Embryonic facial prominence (tissue), 1 donor: ENCODE measurements around the gene PRG3.
"Not testable (repeated sequence)": the region's sequence is repeated elsewhere in the genome, so short reads cannot be mapped to it uniquely, and the experiment has no call there.

ENCODE experiments used
- DNase-seq: peaks from one replicate; pipeline ENCODE4 v3.0.0-alpha.2; 2016; ENCODE audit errors: extremely low spot score

Gene PRG3

DNA sequence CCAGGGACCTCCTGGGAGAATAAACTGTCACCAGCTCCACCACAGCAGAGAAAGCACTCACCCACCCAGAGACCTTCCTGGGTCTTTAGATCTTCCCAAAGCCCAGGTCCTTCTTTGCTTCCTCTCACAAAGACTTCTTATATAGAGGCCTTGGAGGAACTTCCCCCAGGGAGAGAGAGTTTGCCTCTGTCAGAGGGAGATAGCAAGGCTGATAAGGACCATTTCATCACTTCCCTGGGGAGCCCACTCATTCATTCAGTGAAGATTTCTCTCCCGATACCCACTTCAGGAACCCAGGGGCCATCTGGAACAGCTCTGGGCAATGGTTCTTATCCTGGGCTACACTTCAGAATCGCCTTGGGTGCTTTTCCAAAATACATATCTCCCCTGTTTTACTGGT lies 9.6 kb upstream of the PRG3 start, which contains the start of gene PRG2:
Gene PRG2, minus strand, starts transcription at position 116 of the 400 bp plus-strand sequence. CDS start 706 bp downstream, outside the sequence.
- DNase-seq: no peak

DNA sequence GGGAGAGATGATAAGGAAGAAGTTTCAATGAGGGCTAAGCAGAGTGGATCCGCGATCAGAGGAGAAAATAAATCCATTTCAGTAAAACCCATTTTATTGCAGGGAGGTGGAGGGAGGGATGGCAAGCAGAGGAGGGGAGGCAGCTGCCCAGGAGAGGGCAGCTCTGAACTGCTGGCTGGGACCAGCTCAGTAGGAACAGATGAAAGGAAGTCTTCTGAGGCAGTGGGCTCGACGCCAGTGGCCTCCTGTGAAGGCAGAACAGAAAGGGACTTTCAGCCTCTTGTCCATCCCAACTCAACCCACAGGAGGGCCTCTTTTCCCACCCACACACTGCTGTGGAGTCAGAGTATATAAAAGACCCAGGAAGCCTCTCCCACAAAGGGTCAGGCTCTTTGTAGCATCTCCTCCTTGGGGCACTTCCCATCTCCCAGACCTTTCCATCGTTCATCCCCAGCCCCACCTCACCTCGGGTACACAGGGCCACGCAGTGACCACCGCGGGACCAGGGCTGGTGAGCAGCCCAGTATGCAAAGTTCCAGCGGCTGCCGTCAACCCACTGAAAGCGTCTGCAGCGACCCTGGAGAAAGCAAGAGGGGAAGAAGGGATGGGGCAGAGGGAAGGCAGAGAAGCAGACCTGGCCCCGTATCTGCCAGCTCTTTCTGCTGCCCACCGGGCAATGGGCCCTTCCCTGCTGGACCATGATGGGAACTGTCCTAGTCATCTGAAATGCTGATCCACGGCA lies 6.5 kb upstream of the PRG3 start:
- DNase-seq: no peak

DNA sequence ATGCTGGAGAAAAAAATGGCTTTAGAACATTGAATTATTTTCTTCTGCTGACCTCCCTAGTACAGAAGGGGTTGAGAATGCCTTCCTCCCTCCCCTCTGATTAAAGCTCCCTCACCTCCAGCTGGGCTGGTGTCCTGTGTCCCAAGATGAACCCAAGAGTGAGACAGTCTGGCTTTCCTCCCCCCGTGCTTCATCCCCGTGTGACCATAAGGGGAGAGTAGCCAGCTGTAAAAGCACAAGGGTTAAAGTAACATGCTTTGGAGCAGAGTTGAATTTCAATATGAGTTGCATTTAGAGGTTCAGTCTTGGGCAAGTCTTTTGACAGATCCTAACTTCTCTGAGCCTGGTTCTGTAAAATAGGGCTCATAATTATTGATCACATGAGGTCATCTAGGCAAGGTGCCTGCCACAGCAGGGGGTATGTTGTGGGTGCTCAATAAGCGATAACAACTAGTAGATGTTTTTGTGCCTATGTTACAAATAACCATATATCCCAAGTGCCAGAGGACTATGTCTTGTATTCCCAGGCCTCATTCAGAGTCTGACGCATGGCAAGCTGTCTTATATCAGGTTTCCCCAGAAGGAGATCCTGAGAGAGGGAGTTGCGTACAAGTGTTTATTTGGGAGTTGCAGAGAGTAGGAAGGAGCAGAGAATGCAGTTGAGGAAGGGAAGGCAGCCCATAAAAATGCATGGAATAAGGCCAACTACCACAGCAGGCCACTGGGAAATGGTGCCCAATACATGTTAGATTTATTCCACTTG lies 5.4 kb upstream of the PRG3 start:
- DNase-seq: no peak

DNA sequence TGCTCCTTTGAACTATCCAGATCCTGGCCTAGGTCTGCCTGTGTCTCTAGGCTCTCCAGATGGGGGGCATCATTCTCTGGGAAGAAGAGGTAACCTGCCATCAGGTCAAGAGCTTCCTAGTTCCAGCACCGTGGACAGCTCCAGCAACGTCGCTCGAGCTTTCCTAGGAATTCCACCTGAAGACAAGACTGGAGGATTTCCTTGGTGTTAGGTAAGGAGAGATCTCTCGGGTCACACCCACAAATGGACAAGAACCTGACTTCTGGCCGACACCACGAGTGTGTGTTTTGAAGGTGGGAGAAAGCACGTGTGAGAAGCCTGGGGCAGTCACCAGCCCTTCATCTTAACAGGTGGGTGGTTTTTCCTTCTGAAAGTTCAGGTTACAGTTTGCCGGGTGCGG lies 1.2 kb downstream of the PRG3 start:
- no peak for DNase-seq

DNA sequence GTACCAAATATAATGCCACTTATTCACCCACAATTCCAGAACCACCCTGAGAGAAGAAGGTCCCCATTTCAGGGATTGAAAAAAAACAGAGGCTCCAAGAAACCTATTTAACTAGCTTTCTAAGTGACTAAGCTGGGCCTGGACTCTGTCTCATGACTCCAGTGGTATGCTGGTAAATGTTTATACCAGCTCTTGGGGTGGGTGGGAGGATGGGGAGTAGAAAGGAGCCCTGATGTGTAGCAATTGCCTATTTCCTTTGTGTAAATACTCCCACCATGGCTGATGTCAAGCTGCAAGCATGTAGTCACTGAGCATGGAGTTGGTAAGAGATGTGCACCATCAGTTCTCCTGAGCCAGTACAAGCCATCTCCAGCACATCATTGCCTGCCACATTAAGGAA lies 2.8 kb downstream of the PRG3 start:
- no peak for DNase-seq

DNA sequence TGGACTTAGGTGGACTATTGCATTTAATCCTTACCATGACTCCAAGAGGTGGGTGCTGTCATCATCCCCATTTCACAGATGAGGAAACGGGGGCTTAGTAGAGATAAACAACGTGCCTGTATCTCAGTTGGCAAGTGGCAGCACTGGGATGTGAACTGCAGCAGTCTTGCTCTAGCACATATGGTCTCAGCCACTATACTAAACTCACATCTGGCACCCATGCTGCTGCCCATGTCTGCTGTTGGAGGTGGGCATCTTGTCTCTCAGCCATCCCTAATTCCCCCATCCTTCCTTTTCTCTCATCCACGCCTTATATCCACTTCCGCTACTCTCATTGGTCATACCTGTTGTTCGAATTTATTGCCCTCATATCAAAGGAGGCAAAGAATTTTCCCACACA lies 3.8 kb downstream of the PRG3 start:
- DNase-seq: no peak

DNA sequence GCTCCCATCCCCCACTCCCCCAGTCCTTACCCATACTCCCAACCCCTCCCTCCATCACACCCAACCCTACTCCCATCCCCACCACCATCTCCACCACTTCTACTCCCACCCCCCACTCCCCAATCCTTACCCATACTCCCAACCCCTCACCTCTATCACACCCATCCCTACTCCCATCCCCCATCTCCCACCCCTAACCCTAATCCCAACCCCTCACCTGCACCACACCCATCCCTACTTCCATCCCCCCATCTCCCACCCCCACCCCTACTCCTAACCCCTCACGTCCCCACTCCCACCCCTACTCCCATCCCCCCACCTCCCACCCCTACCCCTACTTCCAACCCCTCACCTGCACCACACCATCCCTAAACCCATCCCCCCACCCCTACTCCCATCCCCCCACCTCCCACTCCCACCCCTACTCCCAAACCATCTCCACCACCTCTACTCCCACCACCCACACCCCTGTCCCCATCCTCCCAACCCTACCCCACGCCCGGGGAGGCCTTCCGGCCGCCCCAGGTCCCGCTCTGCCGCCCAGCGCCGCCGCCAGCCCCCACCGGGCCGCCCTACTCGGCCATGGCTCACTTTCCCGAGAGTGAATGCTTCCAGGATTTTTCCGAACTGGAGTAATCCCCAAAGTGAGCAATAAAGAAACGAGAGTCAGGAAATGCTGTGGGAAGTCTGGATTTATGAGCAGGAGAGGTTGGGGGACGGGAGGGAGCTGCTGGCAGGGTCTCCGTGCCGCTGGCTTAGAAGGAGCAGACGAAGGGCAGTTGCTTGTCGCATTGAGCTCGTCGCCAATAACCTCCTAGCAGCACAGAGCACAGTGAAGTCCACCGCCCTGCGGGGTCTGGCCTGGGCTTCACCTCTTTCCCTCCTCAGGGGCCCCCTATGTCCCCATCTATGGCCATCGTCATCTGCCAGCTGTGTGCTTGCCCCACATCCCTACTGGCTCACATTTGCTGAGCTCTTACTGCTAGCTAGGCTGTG lies 4.6 kb downstream of the PRG3 start:
- DNase-seq: no peak

DNA sequence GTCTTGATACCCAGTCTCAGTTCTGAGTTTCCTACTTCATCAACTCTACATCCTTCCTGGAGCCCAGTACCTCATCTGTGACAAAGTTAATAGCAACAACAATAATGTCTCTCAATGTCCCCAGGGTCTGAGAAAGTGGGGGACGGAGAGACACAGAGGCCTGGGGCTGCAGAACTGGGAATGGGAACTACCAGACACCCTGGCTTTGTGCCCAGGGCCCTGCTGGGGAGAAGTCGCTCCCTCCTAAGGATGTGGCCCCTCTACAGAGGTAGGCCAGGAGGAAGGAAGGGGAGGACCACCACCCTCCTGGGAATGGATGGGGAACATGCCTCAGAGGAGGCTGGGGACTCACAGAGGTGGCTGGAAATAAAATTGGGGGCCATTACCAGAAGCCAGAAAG lies 5.5 kb downstream of the PRG3 start:
- no peak for DNase-seq

DNA sequence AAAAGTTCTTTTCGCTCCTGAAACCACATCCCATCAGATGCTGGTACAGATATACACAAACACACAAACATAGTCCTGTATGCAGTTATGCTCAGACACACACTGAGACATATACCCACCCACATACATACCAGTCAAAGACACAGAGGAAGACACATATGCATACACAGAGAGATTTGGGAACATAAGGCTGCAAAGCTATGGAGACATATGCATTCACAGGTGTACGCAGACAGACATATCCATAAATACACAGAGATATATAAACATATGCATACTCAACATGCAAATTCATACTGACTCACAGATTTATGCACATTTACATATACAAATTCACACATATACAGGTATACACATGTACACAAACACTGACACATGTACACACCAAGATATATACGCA lies 6.0 kb downstream of the PRG3 start:
- DNase-seq: no peak

DNA sequence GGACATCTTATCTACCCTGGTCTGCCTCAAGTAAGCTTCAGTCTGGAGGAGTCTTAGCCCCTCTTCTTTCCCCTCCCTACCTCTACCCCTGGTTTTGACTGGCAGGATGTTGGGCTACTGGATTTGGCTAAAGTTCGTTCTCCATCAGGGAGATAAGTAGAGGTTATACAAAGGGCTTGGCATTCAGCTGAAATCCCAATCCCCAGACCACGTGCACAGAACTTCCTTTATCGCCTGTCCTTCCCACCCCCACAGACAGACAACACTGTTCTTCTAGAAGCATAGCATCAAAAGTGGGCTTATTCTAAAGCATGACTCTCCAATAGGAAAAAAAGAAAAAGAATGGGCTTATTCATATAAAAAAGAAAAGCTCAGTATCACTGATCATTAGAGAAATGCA lies 7.8 kb downstream of the PRG3 start:
- no peak for DNase-seq

DNA sequence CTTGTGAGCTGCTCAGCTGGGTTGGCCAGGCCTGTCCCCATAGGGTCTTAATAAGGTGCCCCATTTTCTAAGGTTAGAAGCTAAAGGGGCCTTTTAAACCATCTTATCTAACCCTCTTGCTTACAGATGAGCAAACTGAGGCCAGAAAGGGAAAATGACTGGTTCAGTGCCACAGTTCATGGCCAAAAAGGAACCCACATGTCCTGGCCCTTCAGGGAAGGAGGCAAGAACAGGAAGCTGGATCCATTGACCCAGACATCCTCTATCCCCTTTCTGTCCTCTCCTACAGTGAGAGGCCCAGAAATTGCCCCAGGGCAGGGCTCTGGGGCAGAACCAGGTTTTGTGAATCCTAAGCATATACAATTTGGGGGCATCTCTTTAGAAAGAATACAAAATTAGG lies 10.0 kb downstream of the PRG3 start:
- DNase-seq: no peak

DNA sequence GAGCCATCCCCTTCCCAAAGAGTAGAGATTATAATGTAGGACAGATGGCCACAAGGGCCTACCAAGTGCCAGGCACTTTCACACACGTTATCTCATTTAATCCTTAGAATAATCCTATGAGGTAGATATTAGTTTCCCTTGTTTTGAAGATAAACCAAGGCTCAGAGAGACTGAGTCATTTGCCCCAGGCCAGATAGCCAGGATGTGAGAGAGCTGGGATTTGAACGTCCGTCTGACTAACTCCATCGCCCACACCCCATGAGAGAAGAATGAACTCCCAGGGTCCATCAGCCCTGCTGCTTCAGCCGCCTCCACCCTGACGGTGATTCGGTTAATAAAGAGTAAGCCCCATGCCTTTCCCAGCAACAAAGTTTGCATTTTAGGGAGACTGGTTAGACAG lies 10.7 kb downstream of the PRG3 start:
- no peak for DNase-seq

DNA sequence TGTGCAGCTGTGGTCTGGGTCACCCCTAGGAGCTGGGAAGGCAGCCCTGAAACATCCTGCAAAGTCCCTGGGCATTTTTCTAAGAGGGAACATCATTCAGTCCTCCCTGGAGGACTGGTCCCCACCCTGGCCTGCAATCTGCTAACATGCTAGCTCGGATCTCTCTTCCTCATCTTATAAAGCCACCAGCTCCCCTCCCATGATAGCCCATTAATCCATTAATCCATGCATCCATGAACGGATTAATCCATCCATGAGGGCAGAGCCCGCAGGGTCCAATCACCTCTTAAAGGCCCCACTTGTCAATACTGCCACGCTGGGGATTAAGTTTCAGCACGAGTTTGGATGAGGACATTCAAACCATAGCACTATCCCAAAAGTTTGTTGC lies 12.1 kb downstream of the PRG3 start:
- DNase-seq: no peak

DNA sequence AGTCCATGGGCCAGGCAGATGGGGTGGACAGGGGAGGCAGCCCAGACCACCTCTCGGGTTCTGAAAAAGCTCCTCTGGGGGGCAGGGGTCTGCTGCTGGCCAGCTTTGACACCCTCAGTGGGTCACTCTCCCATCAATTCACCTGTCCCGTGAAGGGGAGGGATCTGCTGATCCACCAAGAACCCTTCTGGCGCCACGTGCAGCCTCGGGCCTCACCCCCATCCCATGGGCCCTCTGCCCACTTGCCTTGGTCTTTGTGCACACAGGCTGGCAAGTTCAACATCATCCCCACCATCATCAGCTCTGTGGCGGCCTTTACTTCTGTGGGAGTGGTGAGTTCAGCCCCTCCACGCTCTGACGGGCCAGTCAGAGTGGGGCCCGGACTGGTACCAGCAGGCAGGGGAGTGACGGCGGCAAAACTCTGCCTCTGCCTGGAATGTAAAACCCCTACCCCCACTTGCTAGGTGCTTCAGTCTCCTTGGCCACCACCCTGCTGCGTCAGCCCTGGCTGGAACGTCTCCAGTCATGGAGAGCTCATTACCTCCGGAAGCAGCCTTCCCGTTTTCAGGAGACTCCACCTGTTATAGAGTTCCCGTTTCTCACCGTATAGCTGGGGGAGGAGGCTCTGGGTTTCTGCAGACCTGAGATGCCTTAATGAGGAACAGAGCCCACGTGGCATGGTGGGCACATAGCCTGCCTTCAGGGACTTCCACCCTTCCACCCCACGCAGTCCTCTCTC lies 12.7 kb downstream of the PRG3 start:
- DNase-seq: no peak

DNA sequence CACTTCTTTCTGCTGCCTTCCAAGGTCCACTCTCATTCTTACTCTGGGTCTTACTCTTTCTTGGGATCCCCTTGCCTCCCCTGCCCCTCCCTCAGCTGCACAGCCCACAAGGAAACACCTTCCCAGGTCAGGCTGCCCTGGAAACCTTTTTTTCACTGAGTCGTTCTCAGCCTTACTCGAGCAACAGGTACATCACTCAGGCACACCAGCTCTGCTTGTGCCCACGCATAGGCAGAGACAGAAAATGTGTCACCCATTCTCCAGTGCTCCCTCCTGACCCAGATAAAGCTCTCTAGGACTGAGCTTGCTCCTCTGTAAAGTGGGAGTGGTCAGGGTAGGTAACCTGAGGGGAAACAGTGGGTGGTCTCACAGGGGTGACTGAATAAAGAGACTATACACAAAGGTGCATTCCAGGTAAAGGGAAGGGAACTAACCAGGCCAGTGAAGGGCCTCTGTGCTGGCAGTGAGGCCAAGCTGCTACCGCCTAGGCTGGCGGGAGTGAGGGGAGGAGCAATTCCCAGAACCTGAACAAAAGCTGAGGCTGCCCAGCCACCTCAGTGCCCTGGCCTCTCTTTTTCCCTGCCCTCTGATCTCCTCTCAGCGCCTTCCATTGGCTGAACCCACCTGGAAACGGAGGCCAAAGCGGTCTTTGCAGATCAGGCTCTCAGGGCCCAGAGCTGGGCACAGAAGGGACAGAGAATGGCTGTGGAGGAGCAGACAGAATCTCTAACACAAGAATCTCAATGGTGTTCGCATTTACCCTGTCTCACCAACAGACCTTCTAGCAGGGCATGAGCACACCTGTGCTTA lies 15.9 kb downstream of the PRG3 start:
- no peak for DNase-seq

DNA sequence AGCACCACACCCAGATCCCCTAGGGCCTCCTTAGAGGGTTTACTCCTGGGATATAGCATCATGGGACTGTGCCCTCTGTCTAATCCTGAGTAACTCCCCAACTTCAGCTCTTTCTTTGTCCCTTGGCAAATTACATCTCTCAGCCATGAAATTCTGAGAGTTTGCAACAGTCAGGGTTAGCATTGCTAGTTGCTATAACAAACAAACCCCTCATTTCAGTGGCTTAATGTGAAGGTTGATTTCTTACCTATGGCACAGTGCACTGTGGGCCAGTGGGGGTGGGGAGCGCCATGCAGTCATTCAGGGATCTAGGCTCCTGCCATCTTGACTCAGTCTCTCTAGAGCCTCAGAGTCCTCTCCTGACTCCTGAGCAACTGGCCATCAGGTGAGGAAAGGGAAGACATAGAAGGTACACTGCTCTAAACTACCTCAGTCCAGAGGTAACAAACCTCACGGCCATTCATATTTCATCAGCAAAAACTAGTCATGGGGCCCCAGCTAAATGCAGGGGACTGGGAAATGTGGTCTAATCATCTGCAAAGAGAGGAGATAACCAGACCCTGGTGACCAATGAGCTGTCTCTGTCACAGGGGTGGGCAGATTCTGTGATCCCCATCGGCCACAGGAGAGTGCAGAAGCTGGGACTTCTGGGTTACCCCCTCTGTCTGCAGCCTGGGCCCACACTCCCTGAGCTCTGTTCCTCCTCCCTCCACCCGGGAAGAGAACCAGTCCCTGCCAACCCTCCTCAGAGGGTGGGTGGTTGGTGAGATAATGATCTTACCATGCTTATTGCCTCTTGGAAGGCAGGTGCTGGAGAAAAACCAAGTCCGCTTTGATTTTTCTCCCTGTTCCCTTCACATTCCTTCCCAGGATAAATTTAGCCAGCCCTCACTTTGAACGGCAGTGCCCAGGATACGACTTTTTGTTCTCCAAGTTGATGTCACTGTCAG lies 17.5 kb downstream of the PRG3 start:
- no peak for DNase-seq

DNA sequence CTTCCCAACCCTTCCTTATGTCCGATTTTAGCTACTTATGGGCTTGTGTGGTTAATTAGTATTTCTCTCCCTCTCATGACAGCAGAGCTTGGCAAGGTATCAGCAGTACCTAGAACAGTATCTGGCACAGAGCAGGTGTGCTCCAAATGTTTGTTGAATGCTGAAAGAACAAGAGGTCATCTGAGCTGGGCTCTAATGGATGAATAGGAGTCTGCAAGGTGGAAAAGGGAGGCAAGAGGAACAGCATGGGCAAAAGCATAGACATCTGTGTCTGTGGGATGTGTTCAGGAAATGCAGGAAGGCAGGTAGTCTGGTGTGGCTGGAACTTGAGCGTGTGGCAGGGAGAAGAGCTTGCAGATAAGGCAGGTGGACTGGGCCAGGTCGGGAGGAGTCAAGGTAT lies 19.0 kb downstream of the PRG3 start:
- DNase-seq: no peak

DNA sequence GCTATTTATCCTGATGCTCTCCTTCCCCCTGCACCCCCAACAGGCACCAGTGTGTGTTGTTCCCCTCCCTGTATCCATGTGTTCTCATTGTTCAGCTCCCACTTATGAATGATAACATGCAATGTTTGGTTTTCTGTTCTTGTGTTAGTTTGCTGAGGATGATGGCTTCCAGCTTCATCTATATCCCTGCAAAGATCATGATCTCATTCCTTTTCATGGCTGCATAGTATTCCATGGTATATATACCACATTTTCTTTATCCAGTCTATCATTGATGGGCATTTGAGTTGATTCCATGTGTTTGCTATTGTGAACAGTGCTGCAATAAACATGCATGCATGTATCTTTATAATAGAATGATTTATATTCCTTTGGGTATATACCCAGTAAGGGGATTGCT lies 19.5 kb downstream of the PRG3 start:
- not testable (repeated sequence) for DNase-seq

DNA sequence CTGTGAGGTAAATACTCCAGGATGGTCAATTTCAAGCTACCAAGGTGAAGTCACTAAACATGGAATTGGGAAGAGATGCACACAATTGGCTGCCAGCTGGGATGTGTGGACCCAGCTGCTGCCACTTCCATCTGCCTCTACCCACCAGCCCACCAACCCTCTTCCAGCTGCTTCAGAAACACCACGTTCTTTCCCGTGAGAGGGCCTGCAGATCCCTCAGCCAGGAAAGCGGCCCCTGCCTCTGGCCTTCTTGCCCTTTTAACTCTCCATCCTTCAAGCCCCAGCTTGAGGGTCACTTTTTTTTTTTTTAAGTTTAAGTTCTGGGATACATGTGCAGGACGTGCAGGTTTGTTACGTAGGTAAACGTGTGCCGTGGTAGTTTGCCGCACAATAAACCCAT lies 20.0 kb downstream of the PRG3 start:
- no peak for DNase-seq
